Parathyroid adenoma (tissue), 2 donors: ENCODE data around the gene RUBCN.

Experiments used
- H2AFZ ChIP-seq: fragments of 300-600 bp; sonication (generic); one replicate; pipeline ENCODE4 v1.7.0; 2017; ENCODE audit warnings: antibody characterized with exemption, mild to moderate bottlenecking
- H3K27ac ChIP-seq: fragments of 300-600 bp; sonication (generic); one replicate; pipeline ENCODE4 v1.7.0; 2017
- H3K27me3 ChIP-seq: fragments of 300-600 bp; sonication (generic); one replicate; pipeline ENCODE4 v1.7.0; 2017; ENCODE audit warnings: low read length; ENCODE audit not compliant: control insufficient read depth, insufficient read depth
- H3K36me3 ChIP-seq: fragments of 300-600 bp; sonication (generic); one replicate; pipeline ENCODE4 v1.7.0; 2017; ENCODE audit warnings: low read length; ENCODE audit not compliant: control insufficient read depth, insufficient read depth
- H3K4me1 ChIP-seq: fragments of 300-600 bp; sonication (generic); one replicate; pipeline ENCODE4 v1.7.0; 2017; ENCODE audit warnings: control low read depth
- H3K4me2 ChIP-seq: fragments of 300-600 bp; sonication (generic); one replicate; pipeline ENCODE4 v1.7.0; 2017; ENCODE audit warnings: low read length
- H3K4me3 ChIP-seq: fragments of 300-600 bp; sonication (generic); one replicate; pipeline ENCODE4 v1.7.0; 2017; ENCODE audit warnings: low read depth, low read length
- H3K79me2 ChIP-seq: fragments of 300-600 bp; sonication (generic); one replicate; pipeline ENCODE4 v1.7.0; 2017; ENCODE audit warnings: control low read depth
- H3K9ac ChIP-seq: fragments of 300-600 bp; sonication (generic); one replicate; pipeline ENCODE4 v1.7.0; 2017; ENCODE audit warnings: mild to moderate bottlenecking
- H3K9me3 ChIP-seq: fragments of 300-600 bp; sonication (generic); one replicate; pipeline ENCODE4 v1.7.0; 2017; ENCODE audit warnings: low read length; ENCODE audit not compliant: control insufficient read depth
- TF ChIP-seq, protein P1 (sequence below): fragments of 300-600 bp; sonication (generic); IDR thresholded peaks from one replicate; pipeline ENCODE4 v1.7.0; 2017; ENCODE audit warnings: antibody characterized with exemption, mild to moderate bottlenecking
- donor health status: primary hyperparathyroidism.

The RUBCN gene

DNA sequence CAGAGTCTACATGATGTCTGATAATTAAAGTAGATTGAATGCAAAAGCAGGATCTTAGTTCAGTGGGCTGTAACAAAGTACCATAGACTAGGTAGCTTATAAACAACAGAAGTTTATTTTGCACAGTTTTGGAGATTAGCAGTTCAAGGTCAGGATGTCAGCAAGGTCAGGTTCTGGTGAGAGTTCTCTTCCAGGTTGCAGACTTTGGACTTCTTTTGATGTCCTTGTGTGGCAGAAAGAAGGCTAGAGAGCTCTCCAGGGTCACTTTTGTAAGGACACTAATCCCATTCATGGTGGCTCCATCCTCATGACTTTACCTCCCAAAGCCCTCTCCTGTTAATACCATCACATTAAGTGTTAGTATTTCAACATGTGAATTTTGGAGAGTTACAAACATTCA, 25.1 kb upstream of the RUBCN start:
- peaks cover 5% of the 10 kb centered on the region for H3K4me1 ChIP-seq
- H3K27ac ChIP-seq = no peak overlapping the region
- no peaks in the 10 kb centered on the region for H3K9me3 ChIP-seq
- TF ChIP-seq, protein P1, sequence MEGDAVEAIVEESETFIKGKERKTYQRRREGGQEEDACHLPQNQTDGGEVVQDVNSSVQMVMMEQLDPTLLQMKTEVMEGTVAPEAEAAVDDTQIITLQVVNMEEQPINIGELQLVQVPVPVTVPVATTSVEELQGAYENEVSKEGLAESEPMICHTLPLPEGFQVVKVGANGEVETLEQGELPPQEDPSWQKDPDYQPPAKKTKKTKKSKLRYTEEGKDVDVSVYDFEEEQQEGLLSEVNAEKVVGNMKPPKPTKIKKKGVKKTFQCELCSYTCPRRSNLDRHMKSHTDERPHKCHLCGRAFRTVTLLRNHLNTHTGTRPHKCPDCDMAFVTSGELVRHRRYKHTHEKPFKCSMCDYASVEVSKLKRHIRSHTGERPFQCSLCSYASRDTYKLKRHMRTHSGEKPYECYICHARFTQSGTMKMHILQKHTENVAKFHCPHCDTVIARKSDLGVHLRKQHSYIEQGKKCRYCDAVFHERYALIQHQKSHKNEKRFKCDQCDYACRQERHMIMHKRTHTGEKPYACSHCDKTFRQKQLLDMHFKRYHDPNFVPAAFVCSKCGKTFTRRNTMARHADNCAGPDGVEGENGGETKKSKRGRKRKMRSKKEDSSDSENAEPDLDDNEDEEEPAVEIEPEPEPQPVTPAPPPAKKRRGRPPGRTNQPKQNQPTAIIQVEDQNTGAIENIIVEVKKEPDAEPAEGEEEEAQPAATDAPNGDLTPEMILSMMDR = no peak
- H3K79me2 ChIP-seq = peaks cover 60% of the 10 kb centered on the region
- no peaks in the 10 kb centered on the region for H3K27me3 ChIP-seq
- H3K4me3 ChIP-seq = no peak overlapping the region
- H3K36me3 ChIP-seq = no peaks in the 10 kb centered on the region
- H3K4me2 ChIP-seq = no peak overlapping the region
- no peak overlapping the region for H2AFZ ChIP-seq
- H3K9ac ChIP-seq = no peak overlapping the region

DNA sequence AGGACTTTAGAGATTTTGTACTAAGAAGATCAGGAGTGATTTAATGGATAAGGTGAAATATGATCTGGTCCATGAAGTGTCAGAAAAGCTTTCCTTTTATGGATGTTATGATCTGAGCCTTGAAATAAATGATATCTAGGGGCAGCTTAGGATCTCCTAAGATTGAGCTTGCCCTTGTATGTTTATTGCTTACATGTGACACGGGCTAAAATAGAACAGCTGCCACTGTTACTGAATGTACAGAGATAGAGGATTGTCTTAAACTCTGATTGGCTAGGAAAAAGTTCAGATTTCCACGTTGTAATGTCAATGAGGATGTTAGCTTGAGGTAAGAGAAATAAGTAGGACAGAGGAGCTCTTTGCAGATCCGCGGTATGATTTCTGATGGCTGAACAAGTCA, 21.8 kb upstream of the RUBCN start:
- H3K4me3 ChIP-seq = no peak overlapping the region
- H3K4me2 ChIP-seq = no peak overlapping the region
- H2AFZ ChIP-seq = no peak overlapping the region
- H3K27me3 ChIP-seq = no peaks in the 10 kb centered on the region
- H3K79me2 ChIP-seq = peaks cover 74% of the 10 kb centered on the region
- TF ChIP-seq, protein P1 = no peak
- H3K36me3 ChIP-seq = no peaks in the 10 kb centered on the region
- H3K4me1 ChIP-seq = peaks cover 5% of the 10 kb centered on the region
- H3K27ac ChIP-seq = no peak overlapping the region
- H3K9me3 ChIP-seq = no peaks in the 10 kb centered on the region
- H3K9ac ChIP-seq = no peak overlapping the region

DNA sequence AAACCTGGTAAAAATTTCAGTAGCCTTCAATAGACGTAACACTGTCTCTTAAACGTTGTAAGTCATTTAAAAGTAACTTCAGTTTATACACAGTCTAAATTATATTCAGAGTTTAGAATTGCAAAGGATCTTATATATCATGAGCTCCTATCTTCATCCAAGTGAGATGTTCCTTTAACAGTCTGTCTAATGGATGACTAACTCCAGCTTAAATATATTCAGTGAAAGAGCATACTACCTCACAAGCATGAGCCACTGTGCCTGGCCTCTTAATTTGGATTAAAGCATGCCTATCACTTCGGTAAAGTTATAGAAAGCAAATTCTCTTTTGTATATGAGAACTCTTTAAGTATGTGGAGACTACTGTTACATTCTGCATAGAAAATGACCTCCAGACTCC, 20.0 kb upstream of the RUBCN start:
- Histone ChIP-seq H3K27ac (no peak overlapping the region), H2AFZ (no peak overlapping the region), H3K36me3 (no peaks in the 10 kb centered on the region), H3K4me2 (no peak overlapping the region), H3K9ac (no peak overlapping the region), H3K27me3 (no peaks in the 10 kb centered on the region), H3K9me3 (no peaks in the 10 kb centered on the region), H3K4me3 (no peak overlapping the region), H3K4me1 (peaks cover 5% of the 10 kb centered on the region), H3K79me2 (peaks cover 72% of the 10 kb centered on the region)
- TF ChIP-seq, protein P1 = no peak

DNA sequence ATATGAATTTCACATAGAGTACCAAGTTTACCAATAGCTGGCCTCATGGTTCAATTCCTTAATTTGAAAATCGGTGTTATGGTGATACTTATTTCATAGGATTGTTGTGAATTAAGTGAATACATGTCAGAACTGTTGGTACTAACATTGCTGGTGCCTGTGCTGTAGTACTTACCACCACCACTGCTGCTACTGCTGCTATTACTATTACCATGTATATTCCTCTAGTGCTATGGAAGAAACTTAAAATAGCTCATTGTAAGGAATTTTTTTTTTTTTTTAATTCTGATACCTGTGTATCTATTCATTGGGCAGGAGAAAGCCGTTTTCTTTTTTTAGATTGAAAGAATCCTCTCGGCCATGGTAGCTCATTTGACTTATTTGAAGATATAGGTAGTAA, 16.6 kb upstream of the RUBCN start:
- H3K9me3 ChIP-seq = no peaks in the 10 kb centered on the region
- no peaks in the 10 kb centered on the region for H3K4me1 ChIP-seq

DNA sequence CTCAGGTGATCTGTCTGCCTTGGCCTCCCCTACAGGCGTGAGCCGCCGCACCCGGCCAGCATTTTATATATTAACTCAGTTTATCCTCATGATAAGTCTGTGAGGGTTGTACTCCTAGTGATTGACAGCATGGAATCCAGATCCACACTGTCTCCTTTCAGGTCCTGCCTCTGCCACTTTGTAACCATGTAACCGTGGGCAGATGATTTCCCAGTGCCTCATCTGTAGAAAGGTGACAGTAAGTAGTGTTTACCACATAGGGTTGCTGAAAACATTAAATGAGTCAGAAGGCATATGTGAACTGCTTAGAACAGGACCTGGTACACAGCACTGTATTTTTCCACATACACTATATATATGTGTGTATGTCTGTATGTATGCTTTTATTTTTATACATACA, 15.4 kb upstream of the RUBCN start:
- no peak overlapping the region for H3K27ac ChIP-seq
- H2AFZ ChIP-seq = no peak overlapping the region
- TF ChIP-seq, protein P1 = no peak
- H3K9ac ChIP-seq = no peak overlapping the region
- H3K4me2 ChIP-seq = no peak overlapping the region
- peaks cover 32% of the 10 kb centered on the region for H3K79me2 ChIP-seq
- no peaks in the 10 kb centered on the region for H3K9me3 ChIP-seq
- H3K27me3 ChIP-seq = no peaks in the 10 kb centered on the region
- H3K36me3 ChIP-seq = no peaks in the 10 kb centered on the region
- no peak overlapping the region for H3K4me3 ChIP-seq
- H3K4me1 ChIP-seq = no peaks in the 10 kb centered on the region

More for the DNA sequence above, 16.6 kb upstream of the RUBCN start:
- no peaks in the 10 kb centered on the region for H3K27me3 ChIP-seq
- no peaks in the 10 kb centered on the region for H3K36me3 ChIP-seq
- H3K79me2 ChIP-seq = peaks cover 38% of the 10 kb centered on the region
- H3K9ac ChIP-seq = no peak overlapping the region
- no peak overlapping the region for H2AFZ ChIP-seq
- TF ChIP-seq, protein P1 = no peak
- no peak overlapping the region for H3K4me2 ChIP-seq
- H3K4me3 ChIP-seq = no peak overlapping the region
- no peak overlapping the region for H3K27ac ChIP-seq
